Sciatic nerve (tissue), 2 donors: ENCODE data around the gene FUS. TPM values are rescaled to one million over a fixed set of nuclear protein-coding genes. Genes with fewer than 3 reads are reported as not detected.
A peak's percentile ranks its signal among the peaks of the same experiment; 100 is the strongest.

ENCODE experiments used
- ATAC-seq: fragments of 200-7000 bp; cut with Tn5 transposase; one replicate; pipeline ENCODE4 v1.9.1; 2020; ENCODE audit warnings: mild to moderate bottlenecking, moderate library complexity
- DNase-seq: peaks from one replicate; pipeline ENCODE4 v3.0.0-alpha.2; 2020; ENCODE audit warnings: low spot score
- intact Hi-C: fragments of 100-400 bp; cut with DNase I; formaldehyde crosslinking; loops from one replicate; pipeline ENCODE4 v1.14.2; 2022
- total RNA-seq: library from RNA; stranded (reverse); fragmentation: NEBNext Ultra II Directional; extraction: Animal tissue kit (Norgen Biotek cat#: 25700); gene quantifications from one replicate; pipeline ENCODE4 v1.2.1, GENCODE V29; 2021
- donor health status: DM: no; HTN: no; CAD: no.
- donor health status: DM: no; HTN: no; CAD: no.

The FUS gene
- total RNA-seq, 1 donor from 2014 or later = 259 TPM

- ATAC-seq (peak; percentile 8), DNase-seq (no peak)
- intact Hi-C loops = loop anchor here (5.0 kb wide), 1 partner anchor 614 kb away; no protein-coding TSS in a partner anchor
Observed at GRCh38 chr16:31216422-31217135, 36.6 kb downstream of the FUS start, which contains the start of gene PYDC1. Gene PYDC1, minus strand, starts transcription at chr16:31217135. Its CDS starts 107 bp downstream, at chr16:31217028.

DNA sequence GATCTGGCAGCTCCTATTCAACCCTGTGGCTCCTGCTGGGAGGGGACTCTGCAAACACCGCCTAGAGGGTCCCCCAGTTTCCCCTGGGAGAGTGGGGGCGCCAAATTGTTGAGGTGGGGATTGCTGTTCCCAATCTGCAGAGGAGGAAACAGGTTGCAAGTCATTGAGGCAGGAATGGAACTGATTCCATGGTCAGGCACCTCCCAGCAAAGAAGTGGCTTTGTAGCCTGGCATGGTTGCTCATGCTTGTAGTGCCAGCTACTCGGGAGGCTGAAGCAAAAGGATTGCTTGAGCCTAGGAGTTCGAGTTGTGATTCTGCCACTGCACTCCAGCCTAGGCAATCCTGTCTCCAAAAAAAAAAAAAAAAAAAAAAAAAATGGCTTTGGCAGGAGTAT is 37.2 kb downstream of the FUS start:
- intact Hi-C loops = loop anchor here (5.0 kb wide), 1 partner anchor 615 kb away; no protein-coding TSS in a partner anchor

DNA sequence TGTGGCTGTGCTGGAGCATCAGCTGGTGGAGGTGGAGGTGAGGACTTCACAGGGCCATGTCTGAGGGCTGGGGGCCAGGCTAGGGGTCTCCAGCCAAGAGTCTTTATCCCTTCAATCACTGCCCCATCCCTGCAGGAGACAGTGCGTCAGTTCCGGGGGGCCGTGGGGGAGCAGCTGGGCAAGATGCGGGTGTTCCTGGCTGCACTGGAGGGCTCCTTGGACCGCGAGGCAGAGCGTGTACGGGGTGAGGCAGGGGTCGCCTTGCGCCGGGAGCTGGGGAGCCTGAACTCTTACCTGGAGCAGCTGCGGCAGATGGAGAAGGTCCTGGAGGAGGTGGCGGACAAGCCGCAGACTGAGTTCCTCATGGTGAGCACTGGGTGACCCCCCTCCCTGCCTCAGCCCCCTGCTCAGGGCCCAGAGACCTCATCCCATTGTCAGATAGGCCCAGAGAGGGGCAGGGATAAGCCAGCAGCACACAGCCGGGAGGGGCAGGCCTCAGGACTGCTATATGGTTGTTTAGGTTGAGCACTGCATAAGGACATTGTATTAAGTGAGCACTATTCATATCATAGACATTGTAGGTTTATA is 39.3 kb downstream of the FUS start:
- intact Hi-C loops = loop anchor here (5.0 kb wide), 1 partner anchor 617 kb away; no protein-coding TSS in a partner anchor
- no peak for ATAC-seq
- no peak for DNase-seq

More for the DNA sequence above, 37.2 kb downstream of the FUS start:
- no peak for DNase-seq
- no peak for ATAC-seq

DNA sequence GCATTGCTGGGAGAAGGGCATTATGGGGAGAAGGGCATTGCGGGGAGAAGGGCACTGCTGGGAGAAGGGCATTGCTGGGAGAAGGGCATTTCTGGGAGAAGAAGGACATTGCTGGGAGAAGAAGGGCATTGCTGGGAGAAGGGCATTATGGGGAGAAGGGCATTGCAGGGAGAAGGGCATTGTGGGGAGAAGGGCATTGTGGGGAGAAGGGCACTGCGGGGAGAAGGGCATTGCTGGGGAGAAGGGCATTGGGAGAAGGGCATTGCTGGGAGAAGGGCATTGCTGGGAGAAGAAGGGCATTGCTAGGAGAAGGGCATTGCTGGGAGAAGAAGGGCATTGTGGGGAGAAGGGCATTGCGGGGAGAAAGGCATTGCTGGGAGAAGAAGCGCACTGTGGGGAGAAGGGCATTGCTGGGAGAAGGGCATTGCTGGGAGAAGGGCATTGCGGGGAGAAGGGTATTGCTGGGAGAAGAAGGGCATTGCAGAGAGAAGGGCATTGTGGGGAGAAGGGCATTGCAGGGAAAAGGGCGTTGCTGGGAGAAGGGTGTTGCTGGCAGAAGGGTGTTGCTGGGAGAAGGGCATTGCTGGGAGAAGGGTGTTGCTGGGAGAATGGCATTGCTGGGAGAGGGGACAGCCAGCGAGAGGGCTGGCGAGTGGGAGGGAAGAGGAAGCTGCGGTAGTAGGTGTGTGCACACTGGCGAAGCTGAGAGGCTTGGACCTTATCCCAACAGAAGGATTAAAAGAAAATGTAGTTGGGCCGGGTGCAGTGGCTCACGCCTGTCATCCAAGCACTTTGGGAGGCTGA is 41.6 kb downstream of the FUS start:
- no peak for DNase-seq
- intact Hi-C loops = no loop called here
- ATAC-seq = no peak

- intact Hi-C loops = no loop called here
- no peak for DNase-seq
- ATAC-seq = no peak
Observed at GRCh38 chr16:31223044-31223443, 43.1 kb downstream of the FUS start.

DNA sequence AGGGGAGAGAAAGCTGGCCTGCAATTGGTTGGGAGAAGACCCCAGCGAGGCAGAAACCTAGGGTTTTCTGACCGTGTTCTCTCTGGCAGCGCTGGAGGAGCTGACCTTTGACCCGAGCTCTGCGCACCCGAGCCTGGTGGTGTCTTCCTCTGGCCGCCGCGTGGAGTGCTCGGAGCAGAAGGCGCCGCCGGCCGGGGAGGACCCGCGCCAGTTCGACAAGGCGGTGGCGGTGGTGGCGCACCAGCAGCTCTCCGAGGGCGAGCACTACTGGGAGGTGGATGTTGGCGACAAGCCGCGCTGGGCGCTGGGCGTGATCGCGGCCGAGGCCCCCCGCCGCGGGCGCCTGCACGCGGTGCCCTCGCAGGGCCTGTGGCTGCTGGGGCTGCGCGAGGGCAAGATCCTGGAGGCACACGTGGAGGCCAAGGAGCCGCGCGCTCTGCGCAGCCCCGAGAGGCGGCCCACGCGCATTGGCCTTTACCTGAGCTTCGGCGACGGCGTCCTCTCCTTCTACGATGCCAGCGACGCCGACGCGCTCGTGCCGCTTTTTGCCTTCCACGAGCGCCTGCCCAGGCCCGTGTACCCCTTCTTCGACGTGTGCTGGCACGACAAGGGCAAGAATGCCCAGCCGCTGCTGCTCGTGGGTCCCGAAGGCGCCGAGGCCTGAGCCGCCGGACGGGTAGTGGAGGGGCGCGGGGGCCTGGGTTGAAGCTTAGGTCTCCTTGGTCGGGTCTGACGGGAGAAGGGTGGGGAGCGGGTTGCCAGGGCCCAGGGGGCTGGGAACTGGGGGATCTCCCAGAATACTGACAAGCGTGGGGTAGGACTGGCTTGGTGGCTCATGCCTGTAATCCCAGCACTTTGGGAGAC is 44.4 kb downstream of the FUS start:
- intact Hi-C loops = no loop called here
- no peak for DNase-seq
- no peak for ATAC-seq

GRCh38 chr16:31225193-31225592 is 45.3 kb downstream of the FUS start:
- ATAC-seq = no peak

GRCh38 chr16:31228206-31228605 is 48.3 kb downstream of the FUS start:
- ATAC-seq (no peak), DNase-seq (no peak)
- intact Hi-C loops = no loop called here

More at GRCh38 chr16:31225193-31225592, 45.3 kb downstream of the FUS start:
- no peak for DNase-seq
- intact Hi-C loops = no loop called here

- DNase-seq = no peak
- intact Hi-C loops = no loop called here
- ATAC-seq = no peak
Observed at GRCh38 chr16:31229501-31229900, 49.6 kb downstream of the FUS start.

DNA sequence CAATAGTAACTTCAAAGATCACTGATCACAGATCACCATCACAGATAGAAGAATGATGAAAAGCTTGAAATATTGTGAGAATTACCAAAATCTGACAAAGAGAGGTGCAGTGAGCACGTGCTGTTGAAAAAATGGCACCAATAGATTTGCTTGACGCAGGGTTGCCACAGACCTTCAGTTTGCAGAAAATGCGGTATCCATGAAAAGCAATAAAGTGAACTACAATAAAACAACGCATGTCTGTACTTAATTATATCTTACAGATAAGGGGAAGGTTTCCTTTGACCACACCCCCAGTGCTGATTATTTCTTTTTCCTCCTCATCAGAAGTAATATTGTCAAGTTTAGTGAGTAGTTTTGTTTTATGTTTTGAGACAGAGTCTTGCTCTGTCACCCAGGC is 58.1 kb downstream of the FUS start:
- ATAC-seq (no peak), DNase-seq (no peak)
- intact Hi-C loops = no loop called here

Other genes starting within 250 kb of the FUS start
- 21.8 TPM for gene ORAI3, start 231.1 kb upstream of the FUS start, total RNA-seq
- 17.8 TPM for gene SETD1A, start 222.4 kb upstream of the FUS start, total RNA-seq
- 16.3 TPM for gene HSD3B7, start 194.9 kb upstream of the FUS start, total RNA-seq
- gene STX1B, start 169.5 kb upstream of the FUS start, total RNA-seq = 2.1 TPM
- 93.5 TPM for gene STX4, start 146.6 kb upstream of the FUS start, total RNA-seq
- gene ZNF668, start 105.9 kb upstream of the FUS start, total RNA-seq = 6.8 TPM
- gene ZNF646, start 105.7 kb upstream of the FUS start, total RNA-seq = 16.3 TPM
- gene PRSS53, start 91.2 kb upstream of the FUS start, total RNA-seq = 3.1 TPM
- gene VKORC1, start 85.3 kb upstream of the FUS start, total RNA-seq = 65.0 TPM
- gene BCKDK, start 71.8 kb upstream of the FUS start, total RNA-seq = 35.0 TPM
- gene KAT8, start 62.5 kb upstream of the FUS start, total RNA-seq = 67.3 TPM
- gene PRSS8, start 44.4 kb upstream of the FUS start, total RNA-seq = not detected
- gene PRSS36, start 30.1 kb upstream of the FUS start, total RNA-seq = 4.3 TPM
- gene PYCARD, start 22.6 kb downstream of the FUS start, total RNA-seq = 20.3 TPM
- 0.40 TPM for gene TRIM72, start 34.0 kb downstream of the FUS start, total RNA-seq
- not detected for gene PYDC1, start 37.0 kb downstream of the FUS start, total RNA-seq
- 26.2 TPM for gene ITGAM, start 79.8 kb downstream of the FUS start, total RNA-seq
- gene ITGAX, start 175.0 kb downstream of the FUS start, total RNA-seq = 41.1 TPM
- gene ITGAD, start 213.2 kb downstream of the FUS start, total RNA-seq = 0.89 TPM
- not detected for gene COX6A2, start 248.2 kb downstream of the FUS start, total RNA-seq